IMR-90 (cell line): ENCODE results near the gene FEN1. TPM values are rescaled to one million over a fixed set of nuclear protein-coding genes. Genes with fewer than 3 reads are reported as not detected.

Source experiments
- ATAC-seq: fragments of 200-7000 bp; cut with Tn5 transposase; 2 replicates; pipeline ENCODE4 v1.9.1; 2020; ENCODE audit warnings: low read depth, mild to moderate bottlenecking, moderate library complexity
- BruUV-seq: library from RNA; stranded (reverse); fragments of 400-500 nt; replicated peaks from 2 replicates; lab custom pipeline; 2021; lab: Mats Ljungman, UMichigan
- CTCF ChIA-PET: fragments of 300-600 bp; formaldehyde crosslinking; extraction: SDS; loops from one replicate; lab custom pipeline; 2021; ENCODE audit warnings: antibody characterized with exemption; lab: Yijun Ruan, JAX
- POLR2A ChIA-PET: fragments of 300-600 bp; sonication (Branson Sonifier 250); formaldehyde crosslinking; loops from one replicate; lab custom pipeline; 2022; ENCODE audit warnings: antibody characterized with exemption; ENCODE audit not compliant: unreplicated experiment; lab: Charles Lee
- DNase-seq: peaks from one replicate; pipeline ENCODE4 v3.0.0; 2013
- H2AFZ ChIP-seq: replicated peaks from 2 replicates; pipeline ENCODE3; 2013; ENCODE audit warnings: low read length, mild to moderate bottlenecking; ENCODE audit not compliant: poor library complexity
- H2AK5ac ChIP-seq: 2 replicates; pipeline ENCODE4 v1.6.1; 2013; ENCODE audit warnings: low read depth, low read length, inconsistent platforms
- H2AK9ac ChIP-seq: replicated peaks from 2 replicates; pipeline ENCODE3; 2013; ENCODE audit warnings: mild to moderate bottlenecking, low read depth, low read length, moderate library complexity; ENCODE audit not compliant: poor library complexity
- H2BK120ac ChIP-seq: 2 replicates; pipeline ENCODE4 v1.6.1; 2013; ENCODE audit warnings: low read depth, low read length, inconsistent platforms
- H2BK15ac ChIP-seq: 3 replicates; pipeline ENCODE4 v1.6.1; 2013; ENCODE audit warnings: low read depth, low read length, inconsistent platforms
- H2BK20ac ChIP-seq: 2 replicates; pipeline ENCODE4 v1.6.1; 2013; ENCODE audit warnings: low read depth, mild to moderate bottlenecking, inconsistent platforms, low read length, moderate library complexity
- H2BK5ac ChIP-seq: 2 replicates; pipeline ENCODE4 v1.6.1; 2013; ENCODE audit warnings: mild to moderate bottlenecking, low read depth, low read length, inconsistent platforms; ENCODE audit not compliant: poor library complexity, severe bottlenecking
- H3K14ac ChIP-seq: replicated peaks from 2 replicates; pipeline ENCODE4 v1.6.1; 2013; ENCODE audit warnings: low read depth, low read length, inconsistent platforms
- H3K18ac ChIP-seq: 2 replicates; pipeline ENCODE4 v1.6.1; 2013; ENCODE audit warnings: low read depth, low read length, control low read depth
- H3K23ac ChIP-seq: 2 replicates; pipeline ENCODE4 v1.6.1; 2013; ENCODE audit warnings: low read depth, low read length, inconsistent platforms
- H3K27ac ChIP-seq: 2 replicates; pipeline ENCODE4 v1.5.1; 2013; ENCODE audit warnings: mild to moderate bottlenecking, control low read depth, low read length; ENCODE audit not compliant: insufficient read depth
- H3K27me3 ChIP-seq: 2 replicates; pipeline ENCODE4 v1.6.1; 2013; ENCODE audit warnings: low read length; ENCODE audit not compliant: control insufficient read depth, insufficient read depth
- H3K36me3 ChIP-seq: 2 replicates; pipeline ENCODE4 v1.6.1; 2013; ENCODE audit warnings: low read length, mixed read lengths; ENCODE audit not compliant: control insufficient read depth, insufficient read depth
- H3K4ac ChIP-seq: 2 replicates; pipeline ENCODE4 v1.6.1; 2013; ENCODE audit warnings: low read depth, low read length, inconsistent platforms
- H3K4me1 ChIP-seq: 2 replicates; pipeline ENCODE4 v1.6.1; 2013; ENCODE audit warnings: low read length, mixed read lengths; ENCODE audit not compliant: control insufficient read depth, insufficient read depth
- H3K4me2 ChIP-seq: 2 replicates; pipeline ENCODE4 v1.6.1; 2013; ENCODE audit warnings: low read depth, mild to moderate bottlenecking, control low read depth, low read length, moderate library complexity
- H3K4me3 ChIP-seq: 2 replicates; pipeline ENCODE4 v1.5.1; 2013; ENCODE audit warnings: low read depth, mild to moderate bottlenecking, control low read depth, low read length, moderate library complexity; ENCODE audit not compliant: insufficient read depth
- H3K56ac ChIP-seq: 2 replicates; pipeline ENCODE4 v1.6.1; 2013; ENCODE audit warnings: low read length, inconsistent platforms; ENCODE audit not compliant: insufficient read depth; ENCODE audit errors: extremely low read depth
- H3K79me1 ChIP-seq, 2 experiments: 2 replicates each; pipeline ENCODE4 v1.6.1; 2013; ENCODE audit warnings: low read length in 2 of 2, inconsistent platforms in 1 of 2, low read depth in 1 of 2
- H3K9ac ChIP-seq: 2 replicates; pipeline ENCODE4 v1.6.1; 2013; ENCODE audit warnings: low read depth, low read length, control low read depth
- H3K9me1 ChIP-seq: 2 replicates; pipeline ENCODE4 v1.6.1; 2013; ENCODE audit warnings: low read length, inconsistent platforms; ENCODE audit not compliant: insufficient read depth
- H3K9me3 ChIP-seq: 2 replicates; pipeline ENCODE4 v1.6.1; 2013; ENCODE audit warnings: low read length; ENCODE audit not compliant: control insufficient read depth, insufficient read depth
- H4K20me1 ChIP-seq: 2 replicates; pipeline ENCODE4 v1.6.1; 2013; ENCODE audit warnings: low read length, inconsistent platforms; ENCODE audit not compliant: insufficient read depth
- H4K5ac ChIP-seq: 2 replicates; pipeline ENCODE4 v1.6.1; 2013; ENCODE audit warnings: mild to moderate bottlenecking, low read depth, low read length, control low read depth
- H4K8ac ChIP-seq, 2 experiments: 2 replicates each; pipeline ENCODE4 v1.6.1; 2013; ENCODE audit warnings: low read depth in 2 of 2, low read length in 2 of 2, control low read depth in 1 of 2, inconsistent platforms in 1 of 2
- H4K91ac ChIP-seq: 2 replicates; pipeline ENCODE4 v1.6.1; 2013; ENCODE audit warnings: low read depth, low read length, inconsistent platforms; ENCODE audit not compliant: insufficient read depth
- CHD1 ChIP-seq: IDR thresholded peaks from 2 replicates; pipeline ENCODE4 v1.6.1; 2012; ENCODE audit warnings: low read depth, low read length, improper control_type of control experiment
- ELK1 ChIP-seq: fragments of 150-350 bp; IDR thresholded peaks from 2 replicates; pipeline ENCODE4 v1.6.1; 2016; ENCODE audit warnings: low read depth, mild to moderate bottlenecking, low read length, moderate library complexity, borderline replicate concordance
- FOS ChIP-seq: fragments of 150-350 bp; IDR thresholded peaks from 2 replicates; pipeline ENCODE4 v1.6.1; 2016; ENCODE audit warnings: low read depth, low read length
- MAFK ChIP-seq: IDR thresholded peaks from 2 replicates; pipeline ENCODE4 v1.6.1; 2012; ENCODE audit warnings: low read depth, low read length, improper control_type of control experiment
- MAZ ChIP-seq: IDR thresholded peaks from 2 replicates; pipeline ENCODE4 v1.6.1; 2012; ENCODE audit warnings: low read depth, mild to moderate bottlenecking, low read length, improper control_type of control experiment, moderate library complexity, borderline replicate concordance
- POLR2A ChIP-seq: IDR thresholded peaks from 2 replicates; pipeline ENCODE4 v1.6.1; 2012; ENCODE audit warnings: mild to moderate bottlenecking, low read depth, low read length
- USF2 ChIP-seq: fragments of 150-350 bp; IDR thresholded peaks from 2 replicates; pipeline ENCODE4 v1.6.1; 2017; ENCODE audit warnings: mild to moderate bottlenecking, antibody characterized with exemption, low read length, low read depth
- WGBS, 2 experiments: methylation state at CpG; one replicate each; pipeline versions ENCODE4 v1.1.5 to v1.1.7; 2013; ENCODE audit warnings: missing lambda C conversion rate in 2 of 2; ENCODE audit not compliant: insufficient read length in 1 of 2; ENCODE audit errors: extremely low coverage in 2 of 2; 5-methylcytosine and 5-hydroxymethylcytosine counted together
- dilution Hi-C: fragments of 300-500 bp; cut with HindIII; formaldehyde crosslinking; loops from one replicate; pipeline ENCODE4 v1.14.3; 2018; ENCODE audit warnings: low sequenced_read_pairs; ENCODE audit not compliant: unreplicated experiment
- in situ Hi-C: fragments of 300-500 bp; cut with MboI; formaldehyde crosslinking; loops from 3 replicates; pipeline ENCODE4 v1.14.3; 2019; ENCODE audit warnings: low sequenced_read_pairs, inconsistent platforms, mixed read lengths
- intact Hi-C: fragments of 100-400 bp; cut with micrococcal nuclease; formaldehyde crosslinking; loops from 2 replicates; pipeline ENCODE4 v1.10.0; 2022
- polyA plus RNA-seq, 3 experiments: library from polyadenylated mRNA; depleted of rRNA; stranded (reverse); fragments of >200 nt; gene quantifications; 2 replicates each; pipeline ENCODE4 v1.2.3, GENCODE V29; 2012; ENCODE audit warnings: low replicate concordance in 1 of 3
- total RNA-seq: library from RNA; depleted of rRNA; stranded (reverse); fragments of >200 nt; gene quantifications from 2 replicates; pipeline ENCODE4 v1.2.3, GENCODE V29; 2012

Gene FEN1
- total and polyA plus RNA-seq, 2 of the 4 experiments (the other 2 are of a cell fraction), result 23.0 to 41.9 TPM

GRCh38 chr11:61838501-61838900 is 45.8 kb downstream of the FEN1 start:
- Histone ChIP-seq H3K79me1 (peaks cover 4 to 44% of the 10 kb centered on the region in 2 experiments; a peak in 3 of 4 replicates), H2BK120ac (no peak overlapping the region), H3K27me3 (no peaks in the 10 kb centered on the region), H4K20me1 (peaks cover 24% of the 10 kb centered on the region; the same call in 1 of the 2 replicates), H4K8ac (no peak overlapping the region), H3K4me2 (no peak overlapping the region), H2BK20ac (no peak overlapping the region), H3K18ac (no peak overlapping the region), H3K9me1 (peaks cover 18% of the 10 kb centered on the region), H3K36me3 (peaks cover 41% of the 10 kb centered on the region), H3K4me1 (peaks cover 6% of the 10 kb centered on the region; the same call in 1 of the 2 replicates), H2AK9ac (no peak overlapping the region), H3K56ac (no peak overlapping the region), H3K27ac (no peak overlapping the region), H2AFZ (no peak overlapping the region), H2BK15ac (no peak overlapping the region), H3K9ac (no peak overlapping the region), H2BK5ac (no peak overlapping the region), H3K23ac (no peak overlapping the region), H3K4ac (no peak overlapping the region), H3K9me3 (no peaks in the 10 kb centered on the region), H3K4me3 (no peak overlapping the region), H3K14ac (no peak overlapping the region), H2AK5ac (no peak overlapping the region), H4K5ac (no peak overlapping the region), H4K91ac (no peak overlapping the region)
- dilution Hi-C loops (no loop called here), in situ Hi-C loops (no loop called here), intact Hi-C loops (no loop called here)
- POLR2A ChIA-PET, result no interaction called here
- no peak for ATAC-seq
- TF ChIP-seq FOS (no peak), MAFK (no peak), ELK1 (no peak), POLR2A (no peak), MAZ (no peak), CHD1 (no peak), USF2 (no peak)
- no TSS peak for BruUV-seq
- 100% methylated on average over 2 of the region's 5 CpGs; no CpG with 5 or more reads in 1 of the 2 experiments for WGBS, 2 experiments
- CTCF ChIA-PET, result no interaction called here
- no peak for DNase-seq
